ENCODE data around the gene SNAPC3.

DNA sequence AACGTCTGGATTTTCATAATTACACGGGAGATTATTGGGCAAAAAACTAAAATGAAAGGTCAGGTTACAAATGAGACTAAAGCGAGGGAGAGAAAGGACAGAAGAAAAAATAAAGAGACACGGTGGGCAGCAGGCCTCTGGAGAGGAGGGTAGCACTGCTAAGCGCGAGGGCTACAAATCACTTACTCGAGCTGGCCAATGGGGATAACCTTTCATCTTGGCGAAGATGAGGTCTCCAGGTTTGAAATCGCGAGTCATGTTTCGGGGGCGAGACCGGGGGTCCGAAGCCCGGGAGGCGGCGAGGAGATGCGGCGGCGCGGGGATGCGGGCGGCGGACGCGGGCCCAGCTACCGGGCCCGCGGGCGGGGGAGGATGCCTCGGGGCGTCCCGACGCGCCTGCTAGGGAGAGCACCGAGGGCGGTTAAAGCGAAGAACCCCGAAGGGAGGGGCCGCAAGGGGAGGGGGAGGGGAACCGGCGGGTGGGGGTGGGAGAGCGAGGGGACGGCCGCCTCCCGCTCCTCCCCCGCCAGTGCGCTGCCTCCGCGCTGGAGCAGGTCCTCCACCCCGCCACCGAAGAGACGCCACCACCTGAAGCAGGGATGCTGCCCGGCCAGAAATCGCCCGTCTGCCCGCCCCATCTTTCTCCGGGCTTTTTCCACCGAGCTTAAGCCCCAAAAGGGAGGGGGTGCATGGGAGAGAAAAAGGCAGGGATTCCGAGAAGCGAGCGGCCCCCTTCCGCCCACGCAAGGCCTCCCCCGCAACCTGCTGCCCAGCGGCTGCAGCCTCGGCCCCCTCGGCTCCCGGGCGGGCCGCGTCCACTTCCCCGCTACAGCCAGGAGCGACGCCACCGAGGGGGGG is 87.5 kb downstream of the SNAPC3 start:
- TF ChIP-seq POLR2A (IDR thresholded peaks at IDR 0.05): no peak
- TF ChIP-seq, protein P1, sequence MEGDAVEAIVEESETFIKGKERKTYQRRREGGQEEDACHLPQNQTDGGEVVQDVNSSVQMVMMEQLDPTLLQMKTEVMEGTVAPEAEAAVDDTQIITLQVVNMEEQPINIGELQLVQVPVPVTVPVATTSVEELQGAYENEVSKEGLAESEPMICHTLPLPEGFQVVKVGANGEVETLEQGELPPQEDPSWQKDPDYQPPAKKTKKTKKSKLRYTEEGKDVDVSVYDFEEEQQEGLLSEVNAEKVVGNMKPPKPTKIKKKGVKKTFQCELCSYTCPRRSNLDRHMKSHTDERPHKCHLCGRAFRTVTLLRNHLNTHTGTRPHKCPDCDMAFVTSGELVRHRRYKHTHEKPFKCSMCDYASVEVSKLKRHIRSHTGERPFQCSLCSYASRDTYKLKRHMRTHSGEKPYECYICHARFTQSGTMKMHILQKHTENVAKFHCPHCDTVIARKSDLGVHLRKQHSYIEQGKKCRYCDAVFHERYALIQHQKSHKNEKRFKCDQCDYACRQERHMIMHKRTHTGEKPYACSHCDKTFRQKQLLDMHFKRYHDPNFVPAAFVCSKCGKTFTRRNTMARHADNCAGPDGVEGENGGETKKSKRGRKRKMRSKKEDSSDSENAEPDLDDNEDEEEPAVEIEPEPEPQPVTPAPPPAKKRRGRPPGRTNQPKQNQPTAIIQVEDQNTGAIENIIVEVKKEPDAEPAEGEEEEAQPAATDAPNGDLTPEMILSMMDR (IDR thresholded peaks at IDR 0.05): no peak

All from lower leg skin (tissue), 3 donors.